Aorta (tissue), 5 donors: Measurements from ENCODE around the gene TMEM135. TPM values are rescaled to one million over a fixed set of nuclear protein-coding genes. Genes with fewer than 3 reads are reported as not detected.

Experiments used
- ATAC-seq: fragments of 200-7000 bp; cut with Tn5 transposase; one replicate; pipeline ENCODE4 v1.9.1; 2022; ENCODE audit warnings: moderate library complexity; ENCODE audit not compliant: low FRiP score
- DNase-seq, 2 donors: peaks; one replicate each; pipeline ENCODE4 v3.0.0-alpha.2; 2020
- H3K27ac ChIP-seq, 2 donors: one replicate each; pipeline ENCODE4 v1.5.1; 2013; ENCODE audit warnings: low read length in 2 of 2, mild to moderate bottlenecking in 2 of 2, moderate library complexity in 2 of 2, control low read depth in 1 of 2, inconsistent platforms in 1 of 2, low read depth in 1 of 2
- H3K27me3 ChIP-seq, 2 donors: one replicate each; pipeline ENCODE4 v1.6.1; 2013; ENCODE audit warnings: control low read depth in 1 of 2, low read length in 1 of 2, mild to moderate bottlenecking in 1 of 2, moderate library complexity in 1 of 2; ENCODE audit not compliant: insufficient read depth in 2 of 2, control insufficient read depth in 1 of 2
- H3K36me3 ChIP-seq, 2 donors: one replicate each; pipeline ENCODE4 v1.6.1; 2013; ENCODE audit warnings: control low read depth in 1 of 2, low read length in 1 of 2, mild to moderate bottlenecking in 1 of 2; ENCODE audit not compliant: insufficient read depth in 2 of 2, control insufficient read depth in 1 of 2
- H3K4me1 ChIP-seq, 2 donors: one replicate each; pipeline ENCODE4 v1.6.1; 2013; ENCODE audit warnings: low read length in 2 of 2, control low read depth in 1 of 2, mild to moderate bottlenecking in 1 of 2, moderate library complexity in 1 of 2; ENCODE audit not compliant: insufficient read depth in 2 of 2, control insufficient read depth in 1 of 2
- H3K4me3 ChIP-seq, 2 donors: one replicate each; pipeline ENCODE4 v1.5.1; 2013; ENCODE audit warnings: low read length in 2 of 2, control low read depth in 1 of 2, mild to moderate bottlenecking in 1 of 2
- H3K9me3 ChIP-seq: one replicate; pipeline ENCODE4 v1.6.1; 2013; ENCODE audit warnings: mild to moderate bottlenecking, low read length; ENCODE audit not compliant: control insufficient read depth
- WGBS, 2 donors: extraction: QIAGEN DNeasy Blood & Tissue Kit; methylation state at CpG; one replicate each; pipeline ENCODE4 v1.1.7; 2013; 5-methylcytosine and 5-hydroxymethylcytosine counted together
- intact Hi-C, 2 donors: fragments of 100-400 bp; cut with DNase I; formaldehyde crosslinking; loops; one replicate each; pipeline versions ENCODE4 v1.14.2 to v1.15.0; 2022
- polyA plus RNA-seq, 2 donors: library from polyadenylated mRNA; stranded (reverse); fragments of 200-250 nt; gene quantifications; one replicate each; pipeline ENCODE4 v1.2.3, GENCODE V29; 2013
- total RNA-seq, 2 donors: library from RNA; stranded (reverse); fragmentation: NEBNext Ultra II Directional; extraction: Animal tissue kit (Norgen Biotek cat#: 25700); gene quantifications; one replicate each; pipeline ENCODE4 v1.2.1, GENCODE V29; 2021
- donor health status: healthy with polysubstance abuse.
- donor health status: Bipolar disorder and iron deficiency.
- donor health status: DM: no; HTN: no; CAD: no.
- donor health status: DM: no; HTN: no; CAD: no.
- donor health status: DM: yes; HTN: yes; CAD: no.

The TMEM135 gene
- total and polyA plus RNA-seq, 4 donors: 10.6 to 49.0 (median 26.9) TPM

DNA sequence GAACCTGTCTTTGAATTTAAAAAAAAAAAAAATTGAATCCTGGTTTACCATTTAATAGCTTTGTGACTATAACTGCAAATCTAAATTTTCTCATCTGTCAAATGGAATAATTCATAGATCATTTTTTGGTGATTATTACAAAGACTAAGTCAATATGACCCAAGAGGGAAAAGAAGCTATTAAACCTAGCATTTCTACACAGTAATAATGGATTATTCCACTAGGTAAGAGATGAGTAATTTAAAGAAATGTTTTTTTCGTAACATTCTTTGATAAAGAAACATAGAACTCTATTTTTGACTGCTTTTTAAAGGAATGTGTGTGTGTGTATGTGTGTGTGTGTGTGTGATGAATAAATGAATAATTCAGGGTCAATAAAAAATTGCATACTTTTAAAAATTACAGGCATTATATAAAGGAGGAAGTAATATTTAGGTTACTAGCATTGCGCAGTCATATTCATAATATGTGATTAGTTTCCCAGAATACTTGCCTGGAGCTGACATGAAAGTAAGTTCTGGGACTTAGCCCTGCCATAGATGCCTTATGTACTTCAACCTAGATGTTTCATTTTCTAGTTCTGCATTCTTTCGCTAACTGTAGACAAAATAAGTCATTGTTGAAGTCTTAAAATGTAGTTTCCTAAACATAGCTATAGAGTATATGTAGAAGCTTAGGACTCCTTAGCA is 72.9 kb downstream of the TMEM135 start:
- intact Hi-C loops: no loop called here
- no peaks in the 10 kb centered on the region for H3K9me3 ChIP-seq
- ATAC-seq (no peak), DNase-seq (no peak)
- no peaks in the 10 kb centered on the region for H3K27me3 ChIP-seq
- no peaks in the 10 kb centered on the region for H3K36me3 ChIP-seq
- H3K4me3 ChIP-seq: no peak overlapping the region
- no peak overlapping the region for H3K27ac ChIP-seq
- 82% methylated on average over 3 of the region's 3 CpGs for WGBS, 2 donors
- H3K4me1 ChIP-seq: peaks cover 2 to 5% of the 10 kb centered on the region in 2 donors

DNA sequence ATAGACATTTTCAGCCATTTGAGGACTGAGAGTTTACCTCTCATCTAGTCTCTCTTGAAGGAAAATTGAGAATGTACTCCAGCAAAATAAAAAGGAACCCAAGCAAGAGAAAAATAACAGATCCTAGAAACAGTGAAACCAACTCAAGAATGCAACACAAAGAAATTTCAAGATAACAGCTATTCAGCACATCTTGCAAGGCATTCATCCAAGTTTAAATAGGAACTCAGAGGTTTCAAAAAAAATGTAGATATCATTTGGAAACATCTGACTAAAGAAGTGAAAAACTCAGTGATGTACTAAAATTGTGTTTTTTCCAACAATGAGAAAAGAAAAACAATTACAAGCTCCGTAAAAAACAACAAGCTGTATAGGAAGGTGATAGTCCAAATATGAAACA is 76.4 kb downstream of the TMEM135 start:
- Histone ChIP-seq H3K27ac (no peak overlapping the region), H3K4me1 (peaks cover 2 to 10% of the 10 kb centered on the region in 2 donors), H3K4me3 (no peak overlapping the region), H3K9me3 (no peaks in the 10 kb centered on the region), H3K36me3 (no peaks in the 10 kb centered on the region), H3K27me3 (no peaks in the 10 kb centered on the region)
- intact Hi-C loops: no loop called here
- 28% methylated on average over 1 of the region's 1 CpG for WGBS, 2 donors
- ATAC-seq (no peak), DNase-seq (no peak)

DNA sequence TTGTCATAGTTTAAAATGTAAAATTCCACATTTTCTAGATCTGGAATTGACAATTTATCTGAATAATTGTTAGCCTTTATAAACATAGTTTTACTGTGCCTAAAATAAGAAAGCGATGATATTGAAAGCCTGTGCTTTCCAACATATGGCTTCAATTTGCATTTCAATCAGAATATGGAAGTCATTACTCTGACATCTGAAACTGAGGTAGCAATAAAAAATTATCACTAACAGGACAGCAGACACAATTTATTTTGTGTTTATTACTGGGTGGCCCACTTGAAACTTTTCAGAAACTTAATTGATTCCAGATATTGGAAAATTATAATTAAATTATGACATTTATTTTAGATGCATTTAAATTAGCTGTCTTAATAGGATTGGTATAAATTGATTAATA is 78.5 kb downstream of the TMEM135 start:
- WGBS, 2 donors: 95 to 99% methylated on average over 1 of the region's 1 CpG
- H3K9me3 ChIP-seq: no peaks in the 10 kb centered on the region
- no peaks in the 10 kb centered on the region for H3K27me3 ChIP-seq
- DNase-seq (no peak), ATAC-seq (no peak)
- intact Hi-C loops: no loop called here
- H3K4me1 ChIP-seq: peaks cover 2 to 10% of the 10 kb centered on the region in 2 donors
- H3K4me3 ChIP-seq: no peak overlapping the region
- no peak overlapping the region for H3K27ac ChIP-seq
- no peaks in the 10 kb centered on the region for H3K36me3 ChIP-seq

DNA sequence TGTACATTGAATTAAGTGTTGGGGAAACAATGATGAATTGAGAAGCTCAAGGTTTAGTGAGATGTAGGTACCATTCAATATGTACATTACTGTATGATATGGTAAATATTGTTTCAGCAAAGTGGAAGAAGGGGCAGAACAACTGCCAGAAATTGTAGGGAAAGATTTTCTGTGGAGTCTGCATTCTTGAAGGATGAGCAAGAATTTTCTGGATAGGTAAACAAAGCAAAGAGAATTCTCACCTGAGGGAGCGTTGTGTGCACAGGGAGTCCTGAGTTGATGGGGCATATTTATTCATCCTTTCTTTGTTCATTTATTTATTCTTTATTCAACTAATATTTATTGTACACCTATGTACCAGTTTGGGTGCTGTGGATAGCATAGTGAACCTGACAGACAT is 83.2 kb downstream of the TMEM135 start:
- H3K4me1 ChIP-seq: peaks cover 0 to 6% of the 10 kb centered on the region in 2 donors
- ATAC-seq (no peak), DNase-seq (no peak)
- H3K4me3 ChIP-seq: no peak overlapping the region
- intact Hi-C loops: no loop called here
- no peaks in the 10 kb centered on the region for H3K36me3 ChIP-seq
- H3K27ac ChIP-seq: no peak overlapping the region
- H3K9me3 ChIP-seq: no peaks in the 10 kb centered on the region
- WGBS, 2 donors: 96 to 97% methylated on average over 1 of the region's 1 CpG
- H3K27me3 ChIP-seq: no peaks in the 10 kb centered on the region

DNA sequence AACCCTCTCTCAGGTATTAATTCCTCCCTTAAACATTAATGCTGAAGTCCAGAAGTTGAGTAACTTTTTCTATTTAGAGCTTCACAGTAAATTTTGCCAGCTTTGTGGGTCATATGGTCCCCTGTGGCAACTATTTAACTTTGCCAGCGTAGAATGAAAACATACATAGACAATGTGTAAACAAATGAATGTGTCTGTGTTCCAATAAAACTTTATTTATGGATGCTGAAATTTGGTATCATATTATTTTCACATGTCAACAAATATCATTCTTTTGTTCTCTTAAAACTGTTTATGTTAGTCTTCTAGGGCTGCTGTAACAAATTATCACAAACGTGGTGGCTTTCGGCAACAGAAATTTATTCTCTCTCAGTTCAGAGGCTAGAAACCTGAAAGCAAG is 85.1 kb downstream of the TMEM135 start:
- Histone ChIP-seq H3K4me1 (peaks cover 0 to 5% of the 10 kb centered on the region in 2 donors), H3K9me3 (no peaks in the 10 kb centered on the region), H3K36me3 (no peaks in the 10 kb centered on the region), H3K27ac (no peak overlapping the region), H3K4me3 (no peak overlapping the region), H3K27me3 (no peaks in the 10 kb centered on the region)
- DNase-seq (no peak), ATAC-seq (no peak)
- intact Hi-C loops: no loop called here
- 87 to 93% methylated on average over 3 of the region's 3 CpGs for WGBS, 2 donors

DNA sequence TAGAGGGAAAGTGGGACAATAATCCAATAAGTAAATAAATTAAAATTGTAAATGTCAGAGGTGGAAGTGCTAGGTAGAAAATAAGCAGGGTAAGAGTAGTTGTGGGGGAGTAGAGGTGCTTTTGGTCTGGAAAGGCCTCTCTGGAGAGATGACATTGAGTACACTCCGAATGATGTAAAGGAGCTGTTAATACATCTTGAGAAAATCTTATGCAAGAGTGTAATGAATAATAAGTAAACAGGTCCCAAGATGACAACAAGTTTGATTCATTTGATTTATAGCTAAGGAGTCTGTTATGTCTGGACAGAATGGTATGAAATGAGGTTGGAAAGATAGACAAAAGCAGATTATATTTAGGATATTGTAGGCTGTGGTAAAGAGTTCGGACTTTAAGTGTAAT is 87.5 kb downstream of the TMEM135 start:
- ATAC-seq: no peak
- 69 to 84% methylated on average over 2 of the region's 2 CpGs for WGBS, 2 donors
- H3K4me1 ChIP-seq: no peaks in the 10 kb centered on the region

DNA sequence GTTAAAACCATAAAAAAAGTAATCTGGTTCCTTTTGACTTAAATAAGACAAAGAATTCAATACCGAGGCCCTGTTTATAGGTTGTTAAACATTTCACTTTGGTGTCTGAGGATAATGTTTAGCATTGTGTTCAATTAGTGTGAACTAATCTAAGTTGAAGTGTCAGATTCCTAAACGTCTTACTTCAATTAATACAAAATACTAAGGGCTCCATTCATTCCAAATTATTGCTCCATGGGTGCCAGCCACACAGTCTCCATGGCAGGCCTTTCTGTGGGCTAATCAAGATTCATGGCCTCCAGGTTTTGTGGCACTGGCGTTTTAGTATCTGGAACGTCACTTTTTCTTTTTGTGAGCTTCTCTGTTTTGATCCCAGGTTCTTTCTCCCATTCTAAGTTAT is 89.4 kb downstream of the TMEM135 start:
- no peak for ATAC-seq

More for the DNA sequence above, 87.5 kb downstream of the TMEM135 start:
- Histone ChIP-seq H3K4me3 (no peak overlapping the region), H3K27me3 (no peaks in the 10 kb centered on the region), H3K36me3 (no peaks in the 10 kb centered on the region), H3K9me3 (no peaks in the 10 kb centered on the region), H3K27ac (no peak overlapping the region)
- no peak for DNase-seq
- intact Hi-C loops: no loop called here

DNA sequence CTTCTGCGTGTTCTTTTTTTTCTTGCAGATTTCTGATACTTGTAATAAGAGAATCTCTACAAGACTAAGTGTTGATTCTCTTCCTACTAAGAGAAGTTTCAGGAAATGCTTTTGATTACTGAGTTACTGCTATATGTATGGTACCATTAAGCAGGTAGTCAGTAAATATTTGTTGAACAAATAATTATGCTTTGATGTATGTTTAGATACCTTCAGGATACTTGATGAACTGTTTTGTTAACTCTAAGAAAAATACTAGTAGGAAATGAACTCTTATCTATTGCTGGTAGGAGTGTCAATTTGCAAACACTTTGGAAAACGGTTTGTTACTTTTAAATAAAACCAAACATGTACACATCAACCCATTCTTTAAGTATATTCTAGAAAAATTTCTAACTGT is 90.6 kb downstream of the TMEM135 start:
- no peaks in the 10 kb centered on the region for H3K9me3 ChIP-seq
- no peak for ATAC-seq
- no peaks in the 10 kb centered on the region for H3K36me3 ChIP-seq
- no peaks in the 10 kb centered on the region for H3K4me1 ChIP-seq
- no peak overlapping the region for H3K27ac ChIP-seq
- DNase-seq: no peak
- WGBS, 2 donors: 76 to 80% methylated on average over 2 of the region's 2 CpGs
- H3K27me3 ChIP-seq: no peaks in the 10 kb centered on the region
- H3K4me3 ChIP-seq: no peak overlapping the region
- intact Hi-C loops: no loop called here

More for the DNA sequence above, 89.4 kb downstream of the TMEM135 start:
- DNase-seq: no peak
- Histone ChIP-seq H3K4me3 (no peak overlapping the region), H3K4me1 (no peaks in the 10 kb centered on the region), H3K36me3 (no peaks in the 10 kb centered on the region), H3K27me3 (no peaks in the 10 kb centered on the region), H3K27ac (no peak overlapping the region), H3K9me3 (no peaks in the 10 kb centered on the region)
- WGBS, 2 donors: 82 to 84% methylated on average over 4 of the region's 4 CpGs
- intact Hi-C loops: no loop called here

DNA sequence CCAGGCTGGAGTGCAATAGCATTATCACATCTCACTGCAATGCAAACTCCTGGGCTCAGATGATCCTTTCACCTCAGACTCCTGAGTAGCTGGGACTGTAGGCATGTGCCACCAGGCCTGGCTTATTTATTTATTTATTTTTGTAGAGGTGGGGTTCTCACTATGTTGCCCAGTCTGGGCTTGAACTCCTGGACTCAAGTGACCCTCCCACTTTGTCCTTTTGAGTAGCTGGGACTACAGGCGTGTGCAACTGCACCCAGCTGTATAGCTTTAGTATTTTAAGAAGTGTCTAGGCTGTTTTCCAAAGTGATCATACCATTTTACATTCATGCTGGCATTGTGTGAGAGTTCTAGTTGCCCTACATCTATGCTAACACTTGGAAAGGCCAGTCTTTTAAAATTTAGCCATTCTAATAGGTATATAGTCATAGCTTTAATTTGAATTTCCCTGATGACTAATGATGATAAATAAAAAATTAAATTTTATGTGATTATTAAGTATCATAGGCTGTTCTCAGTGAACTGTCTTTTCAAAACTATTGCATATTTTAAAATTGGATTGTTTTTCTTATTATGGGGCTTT is 96.9 kb downstream of the TMEM135 start:
- no peaks in the 10 kb centered on the region for H3K4me1 ChIP-seq
- H3K36me3 ChIP-seq: no peaks in the 10 kb centered on the region
- no peaks in the 10 kb centered on the region for H3K27me3 ChIP-seq
- no peak for DNase-seq
- 96 to 100% methylated on average over 1 of the region's 1 CpG for WGBS, 2 donors
- H3K27ac ChIP-seq: no peak overlapping the region
- H3K4me3 ChIP-seq: no peak overlapping the region
- no peak for ATAC-seq
- intact Hi-C loops: no loop called here
- H3K9me3 ChIP-seq: no peaks in the 10 kb centered on the region
